Measurements from ENCODE around the gene MIEF1.

The MIEF1 gene

DNA sequence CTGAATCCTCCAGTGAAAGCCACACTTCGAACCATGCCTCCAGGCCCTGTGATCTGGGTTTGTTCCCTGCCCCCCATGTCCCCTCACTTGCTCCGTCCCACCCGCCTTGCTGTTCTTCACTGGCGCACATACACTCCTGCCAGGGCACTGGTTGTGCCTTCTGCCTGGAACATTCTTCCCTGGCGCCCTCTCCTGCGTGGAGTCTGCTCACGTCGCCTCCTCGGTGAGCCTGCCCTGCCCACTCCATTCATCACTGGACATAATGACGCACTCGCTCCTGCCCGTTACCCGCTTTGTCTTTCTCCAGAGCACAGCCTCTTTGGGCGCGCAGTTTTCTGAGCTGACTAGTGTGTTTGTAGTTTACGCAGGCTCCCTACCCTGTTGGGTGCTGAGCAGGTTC, 21.0 kb upstream of the MIEF1 start:
- in situ Hi-C loops (cut with HindIII; ENCODE audit: low sequenced_read_pairs): no loop called here
- DNase-seq (ENCODE audit: low read depth, low spot score): no peak
- no peak overlapping the region for H3K4me3 ChIP-seq (ENCODE audit: low read depth, low read length)
- TF ChIP-seq, protein P1, sequence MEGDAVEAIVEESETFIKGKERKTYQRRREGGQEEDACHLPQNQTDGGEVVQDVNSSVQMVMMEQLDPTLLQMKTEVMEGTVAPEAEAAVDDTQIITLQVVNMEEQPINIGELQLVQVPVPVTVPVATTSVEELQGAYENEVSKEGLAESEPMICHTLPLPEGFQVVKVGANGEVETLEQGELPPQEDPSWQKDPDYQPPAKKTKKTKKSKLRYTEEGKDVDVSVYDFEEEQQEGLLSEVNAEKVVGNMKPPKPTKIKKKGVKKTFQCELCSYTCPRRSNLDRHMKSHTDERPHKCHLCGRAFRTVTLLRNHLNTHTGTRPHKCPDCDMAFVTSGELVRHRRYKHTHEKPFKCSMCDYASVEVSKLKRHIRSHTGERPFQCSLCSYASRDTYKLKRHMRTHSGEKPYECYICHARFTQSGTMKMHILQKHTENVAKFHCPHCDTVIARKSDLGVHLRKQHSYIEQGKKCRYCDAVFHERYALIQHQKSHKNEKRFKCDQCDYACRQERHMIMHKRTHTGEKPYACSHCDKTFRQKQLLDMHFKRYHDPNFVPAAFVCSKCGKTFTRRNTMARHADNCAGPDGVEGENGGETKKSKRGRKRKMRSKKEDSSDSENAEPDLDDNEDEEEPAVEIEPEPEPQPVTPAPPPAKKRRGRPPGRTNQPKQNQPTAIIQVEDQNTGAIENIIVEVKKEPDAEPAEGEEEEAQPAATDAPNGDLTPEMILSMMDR (IDR thresholded peaks at IDR 0.05; ENCODE audit: low read depth, low read length): no peak

DNA sequence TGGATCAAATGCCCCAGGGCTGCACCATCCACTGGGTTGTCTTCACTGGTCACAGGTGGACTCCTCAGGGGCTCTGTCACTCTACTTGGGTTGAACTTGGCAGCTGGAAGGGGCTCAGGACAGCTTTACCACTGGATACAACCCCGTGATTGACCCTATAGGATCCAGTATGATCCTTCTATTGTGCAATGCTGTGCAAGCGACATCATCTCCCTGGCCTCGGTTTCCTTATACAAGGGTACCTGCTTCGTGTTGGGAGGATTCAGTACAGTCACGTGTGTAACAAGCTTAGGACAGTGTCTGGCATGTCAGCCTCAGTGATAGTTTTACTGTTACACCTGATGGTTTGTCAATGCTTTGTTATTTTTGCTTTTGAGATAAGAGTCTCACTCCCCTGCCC, 20.5 kb upstream of the MIEF1 start:
- no peak for DNase-seq (ENCODE audit: low read depth, low spot score)
- TF ChIP-seq, protein P1 (IDR thresholded peaks at IDR 0.05; ENCODE audit: low read depth, low read length): no peak
- in situ Hi-C loops (cut with HindIII; ENCODE audit: low sequenced_read_pairs): no loop called here
- no peak overlapping the region for H3K4me3 ChIP-seq (ENCODE audit: low read depth, low read length)

DNA sequence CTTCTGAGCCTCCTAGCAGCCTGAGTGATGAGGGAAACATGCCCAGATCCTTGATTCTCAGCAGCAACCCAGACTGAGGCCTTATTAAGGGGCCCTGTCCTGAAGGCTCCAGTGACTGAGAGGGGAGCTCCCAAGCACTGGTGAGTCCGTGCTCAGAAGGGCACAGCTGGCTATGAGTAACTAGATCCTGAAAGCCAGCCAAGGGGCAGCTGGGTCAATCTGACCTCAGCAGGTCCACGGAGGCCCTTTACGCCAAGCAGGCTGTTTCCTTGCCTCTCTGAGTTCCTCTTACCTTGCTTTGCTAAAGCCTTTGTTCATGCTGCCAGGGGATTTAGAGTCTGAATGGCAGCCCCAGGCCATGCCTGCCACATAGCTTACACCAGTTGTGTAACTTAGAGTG, 19.3 kb upstream of the MIEF1 start:
- no peak overlapping the region for H3K4me3 ChIP-seq (ENCODE audit: low read depth, low read length)
- DNase-seq (ENCODE audit: low read depth, low spot score): no peak
- in situ Hi-C loops (cut with HindIII; ENCODE audit: low sequenced_read_pairs): no loop called here
- TF ChIP-seq, protein P1 (IDR thresholded peaks at IDR 0.05; ENCODE audit: low read depth, low read length): no peak

DNA sequence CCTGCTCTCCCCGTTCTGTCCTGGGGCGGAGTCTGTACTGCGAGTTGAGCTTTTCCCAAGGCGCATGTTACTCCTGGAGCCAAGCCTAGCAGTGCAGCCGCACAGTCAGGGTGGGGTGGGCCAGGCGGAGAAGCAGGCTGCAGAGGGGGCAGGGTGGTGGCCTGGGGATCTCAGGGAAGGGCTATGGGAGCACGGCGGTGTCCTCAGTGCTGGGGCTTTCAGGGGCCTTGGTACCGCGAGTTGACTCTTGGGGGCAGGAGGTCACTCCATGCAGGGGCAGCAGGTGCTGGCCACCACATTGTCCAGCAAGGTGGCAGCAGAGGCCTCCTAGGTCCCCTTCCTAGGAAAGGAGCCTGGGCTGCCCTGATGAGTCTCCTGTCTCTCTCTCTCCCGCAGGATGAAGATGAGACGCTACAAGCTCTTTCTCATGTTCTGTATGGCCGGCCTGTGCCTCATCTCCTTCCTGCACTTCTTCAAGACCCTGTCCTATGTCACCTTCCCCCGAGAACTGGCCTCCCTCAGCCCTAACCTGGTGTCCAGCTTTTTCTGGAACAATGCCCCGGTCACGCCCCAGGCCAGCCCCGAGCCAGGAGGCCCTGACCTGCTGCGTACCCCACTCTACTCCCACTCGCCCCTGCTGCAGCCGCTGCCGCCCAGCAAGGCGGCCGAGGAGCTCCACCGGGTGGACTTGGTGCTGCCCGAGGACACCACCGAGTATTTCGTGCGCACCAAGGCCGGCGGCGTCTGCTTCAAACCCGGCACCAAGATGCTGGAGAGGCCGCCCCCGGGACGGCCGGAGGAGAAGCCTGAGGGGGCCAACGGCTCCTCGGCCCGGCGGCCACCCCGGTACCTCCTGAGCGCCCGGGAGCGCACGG, 14.9 kb upstream of the MIEF1 start:
- no peak overlapping the region for H3K4me3 ChIP-seq (ENCODE audit: low read depth, low read length)
- TF ChIP-seq, protein P1 (IDR thresholded peaks at IDR 0.05; ENCODE audit: low read depth, low read length): no peak
- DNase-seq (ENCODE audit: low read depth, low spot score): no peak
- in situ Hi-C loops (cut with HindIII; ENCODE audit: low sequenced_read_pairs): no loop called here

DNA sequence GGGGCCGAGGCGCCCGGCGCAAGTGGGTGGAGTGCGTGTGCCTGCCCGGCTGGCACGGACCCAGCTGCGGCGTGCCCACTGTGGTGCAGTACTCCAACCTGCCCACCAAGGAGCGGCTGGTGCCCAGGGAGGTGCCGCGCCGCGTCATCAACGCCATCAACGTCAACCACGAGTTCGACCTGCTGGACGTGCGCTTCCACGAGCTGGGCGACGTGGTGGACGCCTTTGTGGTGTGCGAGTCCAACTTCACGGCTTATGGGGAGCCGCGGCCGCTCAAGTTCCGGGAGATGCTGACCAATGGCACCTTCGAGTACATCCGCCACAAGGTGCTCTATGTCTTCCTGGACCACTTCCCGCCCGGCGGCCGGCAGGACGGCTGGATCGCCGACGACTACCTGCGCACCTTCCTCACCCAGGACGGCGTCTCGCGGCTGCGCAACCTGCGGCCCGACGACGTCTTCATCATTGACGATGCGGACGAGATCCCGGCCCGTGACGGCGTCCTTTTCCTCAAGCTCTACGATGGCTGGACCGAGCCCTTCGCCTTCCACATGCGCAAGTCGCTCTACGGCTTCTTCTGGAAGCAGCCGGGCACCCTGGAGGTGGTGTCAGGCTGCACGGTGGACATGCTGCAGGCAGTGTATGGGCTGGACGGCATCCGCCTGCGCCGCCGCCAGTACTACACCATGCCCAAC, 14.1 kb upstream of the MIEF1 start:
- TF ChIP-seq, protein P1 (IDR thresholded peaks at IDR 0.05; ENCODE audit: low read depth, low read length): no peak
- no peak for DNase-seq (ENCODE audit: low read depth, low spot score)
- H3K4me3 ChIP-seq (ENCODE audit: low read depth, low read length): no peak overlapping the region
- in situ Hi-C loops (cut with HindIII; ENCODE audit: low sequenced_read_pairs): no loop called here

DNA sequence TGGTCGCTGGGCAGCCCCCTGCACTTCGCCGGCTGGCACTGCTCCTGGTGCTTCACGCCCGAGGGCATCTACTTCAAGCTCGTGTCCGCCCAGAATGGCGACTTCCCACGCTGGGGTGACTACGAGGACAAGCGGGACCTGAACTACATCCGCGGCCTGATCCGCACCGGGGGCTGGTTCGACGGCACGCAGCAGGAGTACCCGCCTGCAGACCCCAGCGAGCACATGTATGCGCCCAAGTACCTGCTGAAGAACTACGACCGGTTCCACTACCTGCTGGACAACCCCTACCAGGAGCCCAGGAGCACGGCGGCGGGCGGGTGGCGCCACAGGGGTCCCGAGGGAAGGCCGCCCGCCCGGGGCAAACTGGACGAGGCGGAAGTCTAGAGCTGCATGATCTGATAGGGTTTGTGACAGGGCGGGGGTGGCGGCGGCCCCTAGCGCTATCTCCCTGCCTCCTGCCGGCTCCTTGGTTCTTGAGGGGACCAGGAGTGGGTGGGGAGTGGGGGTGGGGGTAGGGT, 13.5 kb upstream of the MIEF1 start:
- DNase-seq (ENCODE audit: low read depth, low spot score): no peak
- TF ChIP-seq, protein P1 (IDR thresholded peaks at IDR 0.05; ENCODE audit: low read depth, low read length): no peak
- in situ Hi-C loops (cut with HindIII; ENCODE audit: low sequenced_read_pairs): no loop called here
- H3K4me3 ChIP-seq (ENCODE audit: low read depth, low read length): no peak overlapping the region

Measured in astrocyte of the spinal cord (primary cell).